ENCODE results near the gene SUSD3. TPM values are rescaled to one million over a fixed set of nuclear protein-coding genes. Genes with fewer than 3 reads are reported as not detected.
"Not testable (repeated sequence)": the region's sequence is repeated elsewhere in the genome, so short reads cannot be mapped to it uniquely, and the experiment has no call there.

SUSD3 gene
- total RNA-seq, 4 donors from 2014 or later: 0.83 to 3.3 (median 1.4) TPM

DNA sequence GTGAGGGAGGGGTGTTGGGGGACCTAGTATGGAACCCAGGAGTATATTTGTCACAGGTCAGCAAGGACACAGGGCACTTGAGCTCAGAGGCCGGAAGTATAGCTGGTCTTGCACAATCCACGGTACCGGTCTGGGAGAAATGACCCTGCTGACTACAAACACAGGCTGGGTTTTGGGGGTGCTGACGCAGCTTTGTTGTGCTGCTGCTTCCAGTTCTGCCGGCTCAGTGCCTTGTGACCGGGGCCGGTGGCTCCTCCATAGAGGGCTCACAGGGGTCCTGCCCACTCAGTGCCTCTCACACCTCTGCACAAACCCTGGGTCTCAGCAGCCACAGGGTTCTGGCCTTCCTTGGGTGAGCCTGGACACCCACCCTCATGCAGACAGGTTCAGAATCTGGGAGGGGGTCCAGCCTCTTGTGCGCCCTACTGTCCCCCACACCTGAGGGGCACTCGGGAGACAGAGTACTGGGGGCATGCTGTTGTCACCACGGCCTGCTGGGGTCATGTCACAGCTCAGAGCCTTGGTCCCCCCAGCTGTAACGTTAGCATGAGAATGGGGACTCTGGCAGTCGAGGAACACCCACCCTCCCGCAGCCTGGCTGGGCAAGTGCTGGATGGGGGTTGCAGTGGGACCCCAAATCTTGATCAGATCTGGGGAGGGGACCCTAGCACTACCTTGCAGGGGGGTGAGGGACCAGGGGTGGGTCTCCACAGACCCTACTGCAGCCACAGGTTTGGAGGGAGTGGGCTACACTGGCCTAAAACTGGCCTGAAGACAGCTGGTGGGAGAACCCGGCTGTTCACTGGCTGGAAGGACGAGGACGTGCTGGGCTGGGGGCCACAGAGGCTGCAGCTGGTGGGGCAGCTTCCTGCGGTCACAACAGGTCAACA is 57.8 kb downstream of the SUSD3 start:
- peaks cover 13 to 46% (median 36%) of the 10 kb centered on the region in 4 donors for H3K36me3 ChIP-seq
- intact Hi-C loops (cut with DNase I): no loop called here
- peak overlapping the region in 3 of 4 donors; percentile 33 to 54 (median 51) for H3K27ac ChIP-seq (replicated peaks in 1 of 4)
- no peaks in the 10 kb centered on the region for H3K9me3 ChIP-seq
- TF ChIP-seq POLR2A (IDR thresholded peaks at IDR 0.05; ENCODE audit: low read depth) (no peak), EP300 (IDR thresholded peaks at IDR 0.05) (no peak), POLR2AphosphoS5 (IDR thresholded peaks at IDR 0.05) (peak in 1 of 2 donors; percentile 61)
- TF ChIP-seq, protein P1, sequence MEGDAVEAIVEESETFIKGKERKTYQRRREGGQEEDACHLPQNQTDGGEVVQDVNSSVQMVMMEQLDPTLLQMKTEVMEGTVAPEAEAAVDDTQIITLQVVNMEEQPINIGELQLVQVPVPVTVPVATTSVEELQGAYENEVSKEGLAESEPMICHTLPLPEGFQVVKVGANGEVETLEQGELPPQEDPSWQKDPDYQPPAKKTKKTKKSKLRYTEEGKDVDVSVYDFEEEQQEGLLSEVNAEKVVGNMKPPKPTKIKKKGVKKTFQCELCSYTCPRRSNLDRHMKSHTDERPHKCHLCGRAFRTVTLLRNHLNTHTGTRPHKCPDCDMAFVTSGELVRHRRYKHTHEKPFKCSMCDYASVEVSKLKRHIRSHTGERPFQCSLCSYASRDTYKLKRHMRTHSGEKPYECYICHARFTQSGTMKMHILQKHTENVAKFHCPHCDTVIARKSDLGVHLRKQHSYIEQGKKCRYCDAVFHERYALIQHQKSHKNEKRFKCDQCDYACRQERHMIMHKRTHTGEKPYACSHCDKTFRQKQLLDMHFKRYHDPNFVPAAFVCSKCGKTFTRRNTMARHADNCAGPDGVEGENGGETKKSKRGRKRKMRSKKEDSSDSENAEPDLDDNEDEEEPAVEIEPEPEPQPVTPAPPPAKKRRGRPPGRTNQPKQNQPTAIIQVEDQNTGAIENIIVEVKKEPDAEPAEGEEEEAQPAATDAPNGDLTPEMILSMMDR (IDR thresholded peaks at IDR 0.05): no peak
- no peak for DNase-seq (ENCODE audit: extremely low spot score)
- 67% methylated on average over 10 of the region's 17 CpGs for WGBS
- no peak overlapping the region for H3K4me3 ChIP-seq
- H3K27me3 ChIP-seq: no peaks in the 10 kb centered on the region
- peaks cover 20 to 37% (median 36%) of the 10 kb centered on the region in 4 donors for H3K4me1 ChIP-seq

DNA sequence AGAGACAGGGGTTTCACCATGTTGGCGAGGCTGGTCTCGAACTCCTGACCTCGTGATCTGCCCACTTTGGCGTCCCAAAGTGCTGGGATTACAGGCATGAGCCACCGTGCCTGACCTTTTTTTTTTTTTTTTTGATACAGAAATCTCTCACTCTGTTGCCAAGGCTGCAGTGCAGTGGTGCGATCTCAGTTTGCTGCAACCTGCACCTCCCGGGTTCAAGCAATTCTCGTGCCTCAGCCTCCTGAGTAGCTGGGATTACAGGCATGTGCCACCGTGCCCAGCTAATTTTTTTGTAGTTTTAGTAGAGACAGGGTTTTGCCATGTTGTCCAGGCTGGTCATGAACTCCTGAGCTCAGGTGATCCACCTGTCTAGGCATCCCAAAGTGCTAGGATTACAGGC is 59.0 kb downstream of the SUSD3 start:
- H3K9me3 ChIP-seq; intact Hi-C loops (cut with DNase I); H3K27ac ChIP-seq (replicated peaks in 1 of 4); H3K27me3 ChIP-seq; DNase-seq (ENCODE audit: extremely low spot score); H3K4me3 ChIP-seq: not testable (repeated sequence)
- Histone ChIP-seq H3K36me3 (peaks cover 16 to 46% (median 35%) of the 10 kb centered on the region in 4 donors), H3K4me1 (peaks cover 20 to 42% (median 37%) of the 10 kb centered on the region in 4 donors)
- 93% methylated on average over 9 of the region's 9 CpGs for WGBS

DNA sequence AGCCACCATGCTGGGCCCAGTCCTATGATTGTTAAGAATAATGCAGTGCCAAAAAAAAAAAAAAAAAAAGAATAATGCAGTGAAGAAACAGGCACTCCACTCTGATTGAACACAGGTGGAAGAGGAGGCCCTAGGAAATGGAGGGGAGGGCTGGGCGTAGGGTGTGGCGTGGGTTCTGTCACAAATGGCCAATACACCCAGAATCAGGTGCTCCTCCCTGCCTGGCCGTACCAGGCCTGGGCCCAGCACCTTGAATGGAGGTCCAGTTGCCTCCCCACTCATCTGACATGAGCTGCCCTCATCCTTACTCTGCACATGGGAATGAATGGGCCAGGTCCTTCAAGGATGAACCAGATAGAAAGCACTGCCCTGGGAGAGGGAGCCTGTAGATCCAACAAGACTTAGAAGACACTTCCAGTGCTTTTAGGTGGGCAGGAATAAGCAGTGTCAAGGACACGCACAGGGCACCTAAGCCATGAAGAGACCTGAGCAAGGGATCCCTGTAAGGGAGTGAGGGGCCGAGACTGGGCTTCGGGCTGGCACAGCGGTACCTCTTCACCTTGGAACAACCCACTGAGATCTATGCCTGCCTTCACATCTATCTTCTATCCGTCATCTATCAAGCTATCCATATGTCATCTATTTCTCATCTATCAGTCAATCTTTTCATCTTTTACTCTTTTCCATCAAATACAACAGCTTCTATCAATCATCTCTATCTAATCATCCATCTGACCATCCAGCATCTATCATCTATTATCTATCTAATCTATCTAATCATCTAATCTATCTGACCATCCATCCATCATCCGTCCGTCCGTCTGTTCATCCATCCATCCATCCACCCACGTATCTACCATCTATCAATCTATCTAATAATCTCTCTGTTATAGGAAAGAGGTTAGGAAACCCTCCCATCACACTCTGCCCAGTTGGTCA is 59.7 kb downstream of the SUSD3 start:
- no peaks in the 10 kb centered on the region for H3K9me3 ChIP-seq
- H3K27ac ChIP-seq (replicated peaks in 1 of 4): no peak overlapping the region
- H3K4me1 ChIP-seq: peaks cover 20 to 42% (median 37%) of the 10 kb centered on the region in 4 donors
- DNase-seq (ENCODE audit: extremely low spot score): no peak
- H3K36me3 ChIP-seq: peaks cover 11 to 46% (median 36%) of the 10 kb centered on the region in 4 donors
- no peak overlapping the region for H3K4me3 ChIP-seq
- TF ChIP-seq, protein P1 (IDR thresholded peaks at IDR 0.05): no peak
- no peak for TF ChIP-seq POLR2A (IDR thresholded peaks at IDR 0.05; ENCODE audit: low read depth)
- TF ChIP-seq POLR2AphosphoS5 (IDR thresholded peaks at IDR 0.05): no peak
- TF ChIP-seq EP300 (IDR thresholded peaks at IDR 0.05): no peak
- whole genome bisulfite sequencing: 96% methylated on average over 12 of the region's 12 CpGs
- H3K27me3 ChIP-seq: no peaks in the 10 kb centered on the region
- intact Hi-C loops (cut with DNase I): no loop called here

DNA sequence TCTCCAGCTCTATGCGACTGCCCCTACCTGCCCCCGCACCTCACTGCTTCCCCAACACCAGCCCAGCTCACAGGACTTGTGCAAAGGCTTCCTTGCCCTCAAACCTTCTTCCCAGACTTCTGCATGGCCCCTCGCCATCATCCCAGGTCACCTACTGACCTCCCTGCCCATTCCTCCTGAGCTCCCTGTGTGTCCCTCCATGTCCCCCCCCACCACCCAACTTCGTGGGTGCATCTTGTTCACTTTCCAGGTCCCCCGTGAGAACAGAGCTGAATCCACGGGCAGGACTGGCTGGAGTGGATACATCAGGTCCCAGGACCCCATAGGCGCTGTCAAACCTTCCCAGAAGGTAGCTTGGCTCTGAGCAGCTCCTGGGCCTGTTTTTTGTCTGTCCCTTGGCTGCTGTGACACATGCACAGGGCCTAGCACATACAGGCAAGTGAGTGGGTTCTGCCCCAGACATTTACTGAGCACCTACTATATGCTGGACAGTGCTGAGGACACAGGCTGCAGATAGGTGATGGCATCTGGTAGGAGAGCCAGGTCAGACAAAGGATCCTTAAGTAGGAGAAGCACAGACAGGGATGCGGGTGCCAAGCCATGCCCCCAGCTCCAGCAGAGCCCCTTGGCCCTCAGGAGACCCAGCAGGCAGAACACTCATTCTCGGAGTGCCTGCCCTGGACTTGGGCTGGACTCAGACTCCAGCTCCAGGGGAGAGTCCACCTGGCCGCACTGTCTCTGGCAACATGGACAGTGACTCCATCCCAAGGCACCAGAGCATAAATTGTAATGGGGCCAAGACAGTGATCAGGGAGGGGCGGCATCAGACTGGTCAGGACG is 60.6 kb downstream of the SUSD3 start:
- 88% methylated on average over 7 of the region's 12 CpGs for WGBS
- no peak for DNase-seq (ENCODE audit: extremely low spot score)
- no peak for TF ChIP-seq POLR2AphosphoS5 (IDR thresholded peaks at IDR 0.05)
- no peak for TF ChIP-seq POLR2A (IDR thresholded peaks at IDR 0.05; ENCODE audit: low read depth)
- TF ChIP-seq, protein P1 (IDR thresholded peaks at IDR 0.05): no peak
- TF ChIP-seq EP300 (IDR thresholded peaks at IDR 0.05): no peak
- H3K27ac ChIP-seq (replicated peaks in 1 of 4): peak overlapping the region; percentile 77 to 84 (median 82)
- no peaks in the 10 kb centered on the region for H3K27me3 ChIP-seq
- peaks cover 5 to 46% (median 36%) of the 10 kb centered on the region in 4 donors for H3K36me3 ChIP-seq
- H3K4me3 ChIP-seq: no peak overlapping the region
- intact Hi-C loops (cut with DNase I): no loop called here
- H3K4me1 ChIP-seq: peaks cover 20 to 42% (median 37%) of the 10 kb centered on the region in 4 donors
- no peaks in the 10 kb centered on the region for H3K9me3 ChIP-seq
